Measurements from ENCODE around the gene CHD6. TPM values are rescaled to one million over a fixed set of nuclear protein-coding genes. Genes with fewer than 3 reads are reported as not detected.

CHD6 gene
- total RNA-seq, 4 donors from 2014 or later, result 32.5 to 37.7 (median 35.0) TPM

- no peak overlapping the region for H3K4me3 ChIP-seq
- no peak overlapping the region for H3K27ac ChIP-seq (replicated peaks in 1 of 4)
- peaks cover 26 to 39% (median 34%) of the 10 kb centered on the region in 4 donors for H3K4me1 ChIP-seq
- no peak for TF ChIP-seq POLR2A (IDR thresholded peaks at IDR 0.05; ENCODE audit: low read depth)
- no peak for TF ChIP-seq EP300 (IDR thresholded peaks at IDR 0.05)
- TF ChIP-seq POLR2AphosphoS5 (IDR thresholded peaks at IDR 0.05), result no peak
- TF ChIP-seq, protein P1, sequence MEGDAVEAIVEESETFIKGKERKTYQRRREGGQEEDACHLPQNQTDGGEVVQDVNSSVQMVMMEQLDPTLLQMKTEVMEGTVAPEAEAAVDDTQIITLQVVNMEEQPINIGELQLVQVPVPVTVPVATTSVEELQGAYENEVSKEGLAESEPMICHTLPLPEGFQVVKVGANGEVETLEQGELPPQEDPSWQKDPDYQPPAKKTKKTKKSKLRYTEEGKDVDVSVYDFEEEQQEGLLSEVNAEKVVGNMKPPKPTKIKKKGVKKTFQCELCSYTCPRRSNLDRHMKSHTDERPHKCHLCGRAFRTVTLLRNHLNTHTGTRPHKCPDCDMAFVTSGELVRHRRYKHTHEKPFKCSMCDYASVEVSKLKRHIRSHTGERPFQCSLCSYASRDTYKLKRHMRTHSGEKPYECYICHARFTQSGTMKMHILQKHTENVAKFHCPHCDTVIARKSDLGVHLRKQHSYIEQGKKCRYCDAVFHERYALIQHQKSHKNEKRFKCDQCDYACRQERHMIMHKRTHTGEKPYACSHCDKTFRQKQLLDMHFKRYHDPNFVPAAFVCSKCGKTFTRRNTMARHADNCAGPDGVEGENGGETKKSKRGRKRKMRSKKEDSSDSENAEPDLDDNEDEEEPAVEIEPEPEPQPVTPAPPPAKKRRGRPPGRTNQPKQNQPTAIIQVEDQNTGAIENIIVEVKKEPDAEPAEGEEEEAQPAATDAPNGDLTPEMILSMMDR (IDR thresholded peaks at IDR 0.05), result no peak
- H3K9me3 ChIP-seq, result no peaks in the 10 kb centered on the region
- intact Hi-C loops (cut with DNase I), result loop anchor here (5.0 to 10.0 kb wide), 2 partner anchors 65 to 262 kb away; partner anchors contain the start of gene LPIN3
- WGBS, result 80% methylated on average over 7 of the region's 7 CpGs
- H3K36me3 ChIP-seq, result peaks cover 28 to 87% (median 76%) of the 10 kb centered on the region in 4 donors
- no peak for DNase-seq (ENCODE audit: extremely low spot score)
- H3K27me3 ChIP-seq, result no peaks in the 10 kb centered on the region
Observed at GRCh38 chr20:41406896-41407444, 211.2 kb downstream of the CHD6 start.

GRCh38 chr20:41406353-41406752, 211.8 kb downstream of the CHD6 start:
- no peak for DNase-seq (ENCODE audit: extremely low spot score)
- Histone ChIP-seq H3K4me3 (no peak overlapping the region), H3K27me3 (no peaks in the 10 kb centered on the region), H3K9me3 (no peaks in the 10 kb centered on the region), H3K4me1 (peaks cover 20 to 33% (median 28%) of the 10 kb centered on the region in 4 donors), H3K36me3 (peaks cover 28 to 83% (median 73%) of the 10 kb centered on the region in 4 donors), H3K27ac (replicated peaks in 1 of 4) (no peak overlapping the region)
- intact Hi-C loops (cut with DNase I), result loop anchor here (5.0 to 10.0 kb wide), 2 partner anchors 64 to 262 kb away; partner anchors contain the start of gene LPIN3
- 63% methylated on average over 10 of the region's 10 CpGs for WGBS
- TF ChIP-seq EP300 (IDR thresholded peaks at IDR 0.05) (no peak), POLR2AphosphoS5 (IDR thresholded peaks at IDR 0.05) (no peak), POLR2A (IDR thresholded peaks at IDR 0.05; ENCODE audit: low read depth) (no peak)
- TF ChIP-seq, protein P1 (IDR thresholded peaks at IDR 0.05), result no peak

DNA sequence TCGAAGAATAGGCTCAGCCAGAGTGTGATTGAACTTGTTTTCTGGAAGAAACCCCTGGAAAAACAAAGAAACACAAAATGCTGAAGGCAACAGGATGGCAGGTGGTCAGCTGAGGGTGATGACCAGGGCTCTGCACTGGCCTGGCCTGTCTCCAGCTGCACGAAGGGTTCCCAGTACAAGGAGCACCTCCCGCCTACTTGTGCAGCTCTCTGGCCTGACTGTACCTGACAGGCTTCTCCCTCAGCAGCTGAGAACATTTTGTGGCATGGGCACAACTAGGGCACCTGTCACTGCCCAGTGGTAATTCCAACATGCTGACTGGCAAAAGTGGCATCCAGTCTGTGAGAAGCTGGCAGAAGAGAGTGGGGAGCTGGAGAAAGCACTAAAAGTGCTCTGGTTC, 212.7 kb downstream of the CHD6 start:
- intact Hi-C loops (cut with DNase I), result loop anchor here (5.0 to 10.0 kb wide), 2 partner anchors 63 to 261 kb away; partner anchors contain the start of gene LPIN3
- Histone ChIP-seq H3K27me3 (no peaks in the 10 kb centered on the region), H3K4me1 (peaks cover 16 to 27% (median 21%) of the 10 kb centered on the region in 4 donors), H3K9me3 (no peaks in the 10 kb centered on the region), H3K36me3 (peaks cover 26 to 74% (median 70%) of the 10 kb centered on the region in 4 donors), H3K4me3 (no peak overlapping the region), H3K27ac (replicated peaks in 1 of 4) (no peak overlapping the region)
- TF ChIP-seq EP300 (IDR thresholded peaks at IDR 0.05) (no peak), POLR2A (IDR thresholded peaks at IDR 0.05; ENCODE audit: low read depth) (no peak), POLR2AphosphoS5 (IDR thresholded peaks at IDR 0.05) (no peak)
- TF ChIP-seq, protein P1 (IDR thresholded peaks at IDR 0.05), result no peak
- no peak for DNase-seq (ENCODE audit: extremely low spot score)
- WGBS, result 90% methylated on average over 2 of the region's 3 CpGs

- Histone ChIP-seq H3K36me3 (peaks cover 21 to 56% (median 53%) of the 10 kb centered on the region in 4 donors), H3K9me3 (no peaks in the 10 kb centered on the region), H3K27ac (replicated peaks in 1 of 4) (no peak overlapping the region), H3K4me3 (no peak overlapping the region), H3K27me3 (no peaks in the 10 kb centered on the region), H3K4me1 (peaks cover 10 to 27% (median 14%) of the 10 kb centered on the region in 4 donors)
- intact Hi-C loops (cut with DNase I), result loop anchor here (10.0 kb wide), 1 partner anchor 259 kb away; no protein-coding TSS in a partner anchor
- no peak for TF ChIP-seq EP300 (IDR thresholded peaks at IDR 0.05)
- no peak for TF ChIP-seq POLR2A (IDR thresholded peaks at IDR 0.05; ENCODE audit: low read depth)
- no peak for TF ChIP-seq POLR2AphosphoS5 (IDR thresholded peaks at IDR 0.05)
- TF ChIP-seq, protein P1 (IDR thresholded peaks at IDR 0.05), result no peak
- no peak for DNase-seq (ENCODE audit: extremely low spot score)
- 90% methylated on average over 12 of the region's 12 CpGs for WGBS
Observed at GRCh38 chr20:41403604-41404003, 214.6 kb downstream of the CHD6 start.

Measured in esophagus muscularis mucosa (tissue), 4 donors.